Medulla oblongata (tissue), 1 donor: ENCODE data around the gene ETHE1.

Experiments used
- DNase-seq: peaks from one replicate; pipeline ENCODE4 v3.0.0-alpha.2; 2015; ENCODE audit errors: extremely low spot score

Gene ETHE1

GRCh38 chr19:43465468-43466120 is 61.4 kb downstream of the ETHE1 start, which contains the start of gene LYPD3:
TSS of gene LYPD3 (minus strand) at chr19:43465608. CDS start at chr19:43465571, 37 bp downstream.
- DNase-seq: no peak

DNA sequence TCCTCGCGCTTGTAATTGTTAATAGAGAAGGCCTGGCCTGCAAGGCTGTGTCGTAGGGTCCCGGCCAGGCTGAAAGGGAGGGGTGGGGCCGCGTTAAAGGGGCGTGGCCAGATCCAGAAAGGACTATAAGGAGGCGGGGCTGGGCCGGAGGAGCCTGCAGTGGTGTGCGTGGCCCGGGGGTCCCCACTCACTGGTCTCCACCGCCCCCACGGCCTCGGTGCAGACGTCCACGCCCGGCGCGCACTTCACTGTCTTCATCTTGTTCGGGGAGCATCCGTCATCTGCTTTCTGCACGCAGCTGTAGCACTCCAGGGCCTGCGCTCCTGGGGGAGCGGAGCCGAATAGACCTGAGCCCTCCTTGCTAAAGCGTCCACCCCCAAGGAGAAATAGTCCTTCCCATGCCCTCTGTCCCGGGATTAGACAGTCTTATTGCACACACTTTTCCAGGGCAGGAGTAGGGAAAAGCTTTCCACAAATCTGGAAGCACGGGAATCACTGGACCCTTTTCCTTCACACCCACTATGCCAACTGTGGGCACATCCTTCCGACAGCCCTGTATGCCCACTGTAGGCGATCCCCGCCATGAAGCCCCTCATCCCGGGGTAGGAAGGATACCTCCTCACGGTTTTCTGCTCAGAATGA is 62.7 kb downstream of the ETHE1 start:
- no peak for DNase-seq

- peak; percentile 92 for DNase-seq
Measured at GRCh38 chr19:43463381-43464133, 63.4 kb downstream of the ETHE1 start.

GRCh38 chr19:43462785-43463380 is 64.1 kb downstream of the ETHE1 start:
- DNase-seq: no peak

DNA sequence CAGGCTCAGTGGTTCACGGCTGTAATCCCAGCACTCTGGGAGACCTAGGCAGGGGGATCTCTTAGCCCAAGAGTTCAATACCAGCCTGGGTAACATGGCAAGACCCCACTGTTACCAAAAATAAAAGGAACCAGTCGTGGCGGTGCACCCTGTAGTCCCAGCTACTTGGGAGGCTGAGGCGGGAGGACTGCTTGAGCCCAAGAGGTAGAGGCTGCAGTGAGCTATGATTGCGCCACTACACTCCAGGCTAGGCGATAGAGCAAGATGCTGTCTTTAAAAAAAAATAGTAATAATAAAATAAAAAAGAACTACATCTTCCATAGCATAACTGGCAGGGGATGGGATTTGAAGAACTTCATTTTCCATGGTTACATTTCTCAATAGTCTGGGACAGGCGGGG is 64.6 kb downstream of the ETHE1 start:
- no peak for DNase-seq

DNA sequence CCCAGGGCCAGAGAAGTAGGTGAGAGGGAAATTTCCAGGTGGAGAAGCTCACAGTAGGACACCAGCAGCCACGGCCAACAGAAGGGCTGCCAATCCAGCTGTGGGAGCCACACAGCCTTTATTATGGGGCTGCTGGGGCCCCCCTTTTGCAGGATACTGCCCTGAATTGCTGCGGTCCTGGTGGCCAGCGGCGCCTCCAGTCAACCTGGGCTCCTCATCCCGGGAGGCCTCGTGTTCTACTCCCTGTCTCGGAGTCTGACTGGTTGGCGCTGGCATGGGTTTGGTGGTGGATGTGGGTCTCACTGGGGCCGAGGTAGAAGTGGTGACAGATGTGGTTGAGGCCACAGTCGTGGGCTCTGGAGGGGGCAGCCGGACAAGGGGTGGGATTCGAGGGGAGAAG is 65.7 kb downstream of the ETHE1 start:
- no peak for DNase-seq

DNA sequence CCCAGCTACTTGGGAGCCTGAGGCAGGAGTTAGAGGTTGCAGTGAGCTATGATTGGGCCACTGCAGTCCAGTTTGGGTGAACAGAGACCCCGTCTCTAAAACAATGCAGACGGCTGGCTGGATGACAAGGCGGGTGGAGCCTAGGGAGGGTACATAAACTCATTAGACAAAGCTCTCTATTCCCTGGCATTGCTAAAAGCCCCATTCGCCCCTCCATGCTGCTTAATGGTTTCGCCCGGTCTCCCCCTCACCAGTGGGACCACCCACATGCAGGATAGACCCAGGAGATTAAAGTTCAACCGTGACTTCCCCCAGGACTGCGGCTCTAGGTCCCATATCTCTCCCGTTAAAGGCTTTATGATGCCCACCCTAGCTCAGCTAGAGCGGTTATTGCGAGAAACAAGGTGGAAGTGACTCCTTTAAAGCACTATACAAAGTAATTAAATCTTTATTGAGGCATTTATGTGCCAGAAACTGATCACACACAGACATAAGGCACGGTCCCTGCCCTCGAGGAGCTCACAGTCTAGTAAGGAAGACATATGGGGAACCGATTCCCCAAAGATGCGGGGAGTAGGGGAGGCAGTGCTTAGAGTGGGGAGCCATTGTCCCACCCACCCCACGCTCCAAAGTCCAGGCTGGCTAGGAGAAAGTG is 66.5 kb downstream of the ETHE1 start:
- DNase-seq: no peak

- no peak for DNase-seq
Measured at GRCh38 chr19:43457809-43458208, 69.2 kb downstream of the ETHE1 start.
